CD4-positive, alpha-beta T cell treated with Interleukin-15 for 4 hours (primary cell): ENCODE data around the gene CLDN8.

ENCODE experiments used
- DNase-seq: peaks from one replicate; pipeline ENCODE4 v3.0.0-alpha.2; 2020; ENCODE audit warnings: low spot score

Gene CLDN8

DNA sequence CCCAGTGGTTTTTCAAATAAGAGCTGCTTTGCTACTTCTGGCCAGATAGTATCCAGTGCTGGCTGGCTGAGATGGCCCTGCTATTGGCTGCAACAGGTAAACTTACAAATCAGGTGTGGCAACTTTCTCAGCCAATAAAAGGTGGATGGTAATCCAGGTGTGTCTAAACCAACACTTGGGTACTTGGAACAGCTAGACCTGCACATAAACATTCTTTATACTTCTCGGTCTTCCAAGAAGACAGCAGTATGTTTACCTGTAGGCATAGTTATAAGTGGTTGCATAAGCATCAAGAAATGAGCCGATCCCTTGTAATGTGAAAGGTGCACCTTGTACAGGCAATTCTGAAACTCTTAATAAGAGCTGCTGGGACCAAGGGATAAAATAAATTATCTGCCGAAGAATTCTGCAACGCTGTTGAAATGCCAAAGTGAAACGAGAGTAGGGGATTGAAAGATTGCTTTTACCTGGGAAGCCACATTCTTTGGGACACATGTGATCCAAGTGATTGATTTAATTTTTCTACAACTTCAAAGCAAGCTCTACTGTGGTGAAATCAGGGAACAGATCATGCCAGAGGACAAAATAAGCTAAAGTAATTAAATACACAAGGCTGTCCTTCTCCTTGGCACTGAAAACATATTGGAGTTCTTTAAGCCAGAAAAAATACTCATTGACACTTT lies at the start of gene CLDN8:
TSS of gene CLDN8 (minus strand) at position 57 of the 683 bp plus-strand sequence. CDS start 172 bp downstream, outside the sequence.
- DNase-seq: no peak

DNA sequence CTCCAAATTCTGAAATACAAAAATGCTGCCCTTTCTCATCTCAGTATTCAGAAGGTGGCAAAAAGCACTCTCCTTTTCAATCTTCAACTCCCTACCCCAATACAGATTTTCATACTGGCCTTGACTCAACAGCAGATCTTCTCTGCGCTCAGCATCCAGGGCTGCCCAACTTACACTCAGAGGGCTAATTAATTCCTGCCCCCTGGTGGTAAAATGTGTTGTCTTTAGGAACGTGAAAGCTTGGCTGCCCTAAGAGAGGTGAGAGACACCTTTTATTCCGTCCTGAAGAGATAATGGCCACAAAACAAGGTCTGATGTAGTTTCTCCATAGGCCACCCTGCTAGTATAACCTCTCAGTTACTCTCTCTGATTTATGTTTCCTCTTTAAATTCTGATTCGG lies 41.9 kb upstream of the CLDN8 start:
- no peak for DNase-seq

DNA sequence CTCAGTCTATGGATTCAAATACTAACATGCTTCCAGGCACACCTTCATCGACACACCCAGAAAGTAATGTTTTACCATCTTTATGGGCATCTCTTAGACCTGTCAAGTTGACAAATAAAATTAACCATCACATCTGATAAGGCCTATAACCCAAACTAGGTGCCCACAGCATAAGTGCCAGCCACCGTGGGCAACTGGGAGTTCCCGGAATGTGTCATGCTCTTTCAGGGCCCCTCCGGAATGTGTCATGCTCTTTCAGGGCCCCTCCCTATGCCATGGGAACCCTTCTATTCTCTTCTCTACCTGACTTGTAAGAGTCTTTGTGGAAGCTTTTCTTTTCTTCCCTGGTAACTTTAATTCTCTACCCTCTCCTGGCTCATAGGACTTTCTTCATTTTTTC lies 40.2 kb upstream of the CLDN8 start:
- DNase-seq: no peak

DNA sequence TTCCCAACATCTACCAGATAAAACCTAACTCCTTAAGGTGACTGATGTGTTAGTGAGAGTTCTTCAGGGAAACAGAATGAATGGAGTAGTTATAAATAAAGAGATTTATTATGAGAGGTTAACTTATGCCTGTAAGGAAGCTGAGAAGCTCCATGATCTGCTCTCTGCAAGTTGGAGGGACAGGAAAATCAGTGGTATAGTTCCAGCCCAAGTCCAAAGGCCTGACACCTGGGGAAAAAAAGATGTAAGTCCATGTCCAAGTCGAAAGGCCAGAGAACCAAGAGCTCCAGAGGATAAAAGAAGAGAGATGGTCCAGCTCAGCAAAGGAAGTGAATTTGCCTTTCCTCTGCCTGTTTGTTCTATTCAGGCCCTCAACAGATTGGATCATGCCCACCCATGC lies 39.8 kb upstream of the CLDN8 start:
- no peak for DNase-seq

DNA sequence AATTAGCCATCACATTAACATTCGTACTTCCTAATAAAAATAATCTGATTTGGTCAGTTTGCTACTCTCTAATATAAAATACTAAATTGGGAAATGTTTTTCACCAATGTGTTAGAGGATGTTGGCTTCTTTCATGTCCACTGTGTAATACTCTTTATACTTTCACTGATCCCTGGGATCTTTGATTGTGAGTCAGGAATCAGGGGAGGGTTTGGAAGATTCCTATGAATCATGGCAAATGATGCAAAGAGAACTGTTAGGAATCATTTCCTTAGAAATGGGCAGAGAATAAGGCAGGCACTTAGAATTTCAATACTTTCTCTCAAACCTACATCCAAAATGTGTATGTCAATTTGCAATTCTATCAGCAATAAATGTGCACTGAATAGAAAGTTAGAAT lies 35.9 kb upstream of the CLDN8 start:
- DNase-seq: no peak

DNA sequence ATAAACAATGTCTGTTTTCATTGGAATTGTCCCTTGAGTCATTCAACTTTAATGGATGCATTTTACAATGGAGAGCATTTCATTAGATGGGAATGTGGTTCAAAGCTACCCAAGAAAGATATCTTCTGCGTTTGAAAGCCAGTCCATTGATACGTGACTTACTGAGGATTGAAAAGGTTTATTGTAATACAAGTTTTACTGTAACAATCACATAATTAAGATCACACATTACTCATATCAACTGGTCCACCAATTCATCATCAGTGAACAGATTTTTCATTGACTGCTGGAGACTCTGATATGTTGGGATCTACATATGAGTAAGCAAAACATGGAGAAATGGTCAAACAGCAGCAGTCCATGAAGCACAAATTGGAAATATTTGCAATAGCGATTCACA lies 34.0 kb upstream of the CLDN8 start:
- no peak for DNase-seq

DNA sequence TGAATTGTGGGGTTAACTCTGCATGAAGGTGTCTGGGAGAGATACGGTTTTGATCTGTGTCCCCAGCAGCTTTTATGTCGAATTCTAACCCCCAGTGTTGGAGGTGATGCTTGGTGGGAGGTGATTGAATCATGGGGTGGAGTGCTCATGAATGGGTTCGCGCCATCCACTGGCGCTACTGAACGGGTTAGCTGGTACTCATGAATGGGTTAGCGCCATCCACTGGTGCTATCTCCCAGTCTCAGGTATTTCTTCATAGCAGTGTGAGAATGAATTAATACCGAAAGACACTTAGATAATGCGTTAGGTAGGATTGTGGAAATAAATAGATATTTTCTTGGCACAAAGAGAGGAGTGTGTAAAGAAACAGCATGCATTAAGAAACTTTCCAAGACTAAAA lies 32.9 kb upstream of the CLDN8 start:
- no peak for DNase-seq

DNA sequence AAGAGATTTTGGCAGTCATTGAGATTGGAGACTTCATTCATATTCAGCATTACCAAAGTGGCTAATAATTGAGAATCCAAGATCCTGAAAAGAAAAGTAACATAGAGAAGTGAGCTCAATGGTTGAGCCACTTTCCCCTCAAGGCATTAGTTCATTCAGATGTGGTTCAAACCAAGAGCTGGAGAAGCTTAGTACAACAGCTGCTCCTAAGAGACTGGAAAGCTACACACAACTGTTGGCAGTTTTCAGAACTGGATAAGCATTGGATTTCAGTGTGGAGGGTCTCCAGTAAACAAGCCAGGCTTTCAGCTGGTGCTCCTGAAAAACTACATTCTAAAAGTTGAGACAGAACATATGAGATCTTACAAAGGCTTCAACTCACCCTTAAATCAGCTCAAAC lies 29.2 kb upstream of the CLDN8 start:
- DNase-seq: no peak

DNA sequence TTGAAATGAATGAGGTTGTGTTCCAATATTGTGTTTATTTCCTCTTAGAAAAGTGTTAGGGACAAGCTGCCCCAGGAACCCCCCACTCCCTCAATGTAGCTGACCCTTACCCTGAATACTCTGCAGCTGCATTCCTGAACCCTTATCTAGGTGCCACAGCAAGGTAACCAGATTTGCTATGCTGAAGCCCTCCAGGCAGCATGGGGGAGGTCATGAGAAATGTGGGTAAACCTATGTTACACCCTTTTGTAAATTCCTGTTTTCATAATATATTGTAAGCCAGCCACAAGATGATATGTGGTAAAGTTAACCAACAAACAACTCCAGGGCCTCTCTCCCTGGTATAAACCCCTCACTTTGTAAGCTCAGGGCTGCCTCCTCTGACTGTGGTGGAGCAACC lies 27.8 kb upstream of the CLDN8 start:
- DNase-seq: no peak

DNA sequence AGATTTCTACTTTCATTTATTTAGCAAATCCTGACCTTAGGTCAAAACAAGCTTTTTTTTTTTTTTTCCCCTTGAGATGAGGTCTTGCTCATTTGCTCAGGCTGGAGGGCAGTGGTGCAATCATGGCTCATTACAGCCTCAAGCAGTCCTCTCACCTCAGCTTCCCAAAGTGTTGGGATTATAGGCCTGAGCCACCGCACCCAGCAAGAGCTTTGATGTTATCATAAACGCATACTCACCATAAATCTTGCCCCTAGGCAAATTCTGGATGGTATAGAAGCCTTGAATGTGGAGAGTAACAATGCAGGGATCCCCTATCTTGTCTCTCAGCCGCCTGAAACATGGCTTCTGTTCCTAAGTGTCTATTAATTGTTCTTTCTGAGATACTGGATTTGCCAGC lies 24.8 kb upstream of the CLDN8 start:
- DNase-seq: no peak

DNA sequence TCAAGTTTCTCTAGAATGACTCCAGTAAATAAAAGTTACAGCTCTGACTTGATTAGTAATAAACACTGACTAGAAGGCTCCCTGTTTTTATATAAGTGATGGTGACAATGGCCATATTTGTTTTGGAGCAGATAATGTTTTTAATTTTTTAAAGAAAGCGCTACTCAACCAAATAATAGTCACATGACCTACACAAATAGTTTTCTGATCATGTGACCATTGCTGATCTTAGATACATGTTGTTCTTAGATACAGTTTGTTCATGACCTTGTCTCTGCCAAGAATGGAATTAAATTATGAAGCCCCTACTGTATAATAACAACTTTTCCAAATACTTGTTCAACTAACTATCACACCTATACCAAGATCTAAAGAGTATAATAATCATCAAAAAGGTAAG lies 22.3 kb upstream of the CLDN8 start:
- no peak for DNase-seq

DNA sequence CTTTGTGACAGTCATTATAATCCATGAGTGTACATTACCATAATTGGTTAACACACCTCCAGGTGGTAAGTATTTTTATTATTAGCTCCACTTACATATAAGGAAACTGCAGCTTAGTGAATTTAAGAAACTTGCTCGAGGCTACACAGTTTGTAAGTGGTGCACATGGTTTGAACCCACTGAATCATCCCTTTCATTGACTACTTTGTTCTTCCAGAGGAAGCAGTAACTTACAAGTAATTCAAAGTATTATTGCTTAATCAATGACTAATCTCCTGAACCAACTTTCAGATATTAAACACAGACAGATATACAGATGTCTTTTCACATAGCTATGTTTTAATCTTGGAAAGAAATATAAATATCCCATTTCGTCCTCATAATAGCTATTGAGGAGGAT lies 18.7 kb upstream of the CLDN8 start:
- DNase-seq: no peak

DNA sequence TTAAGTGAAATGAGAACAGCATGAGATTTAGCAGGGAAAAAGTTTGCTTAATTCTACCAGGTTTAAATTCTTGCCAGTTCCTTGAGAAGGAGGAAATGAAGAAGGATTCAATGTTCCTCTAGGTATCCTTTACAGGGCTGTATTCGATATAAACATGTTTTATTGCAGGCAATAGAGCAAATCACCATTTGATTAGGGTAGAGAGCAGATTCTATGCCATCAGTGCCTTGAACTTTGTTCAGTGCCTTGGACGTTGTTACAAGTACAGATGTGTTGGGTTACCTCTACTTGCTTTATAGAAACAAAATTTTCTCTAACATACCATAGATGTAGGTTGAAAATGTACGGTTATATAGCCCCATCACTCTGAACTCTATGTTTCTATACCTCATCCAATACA lies 18.2 kb upstream of the CLDN8 start:
- no peak for DNase-seq

DNA sequence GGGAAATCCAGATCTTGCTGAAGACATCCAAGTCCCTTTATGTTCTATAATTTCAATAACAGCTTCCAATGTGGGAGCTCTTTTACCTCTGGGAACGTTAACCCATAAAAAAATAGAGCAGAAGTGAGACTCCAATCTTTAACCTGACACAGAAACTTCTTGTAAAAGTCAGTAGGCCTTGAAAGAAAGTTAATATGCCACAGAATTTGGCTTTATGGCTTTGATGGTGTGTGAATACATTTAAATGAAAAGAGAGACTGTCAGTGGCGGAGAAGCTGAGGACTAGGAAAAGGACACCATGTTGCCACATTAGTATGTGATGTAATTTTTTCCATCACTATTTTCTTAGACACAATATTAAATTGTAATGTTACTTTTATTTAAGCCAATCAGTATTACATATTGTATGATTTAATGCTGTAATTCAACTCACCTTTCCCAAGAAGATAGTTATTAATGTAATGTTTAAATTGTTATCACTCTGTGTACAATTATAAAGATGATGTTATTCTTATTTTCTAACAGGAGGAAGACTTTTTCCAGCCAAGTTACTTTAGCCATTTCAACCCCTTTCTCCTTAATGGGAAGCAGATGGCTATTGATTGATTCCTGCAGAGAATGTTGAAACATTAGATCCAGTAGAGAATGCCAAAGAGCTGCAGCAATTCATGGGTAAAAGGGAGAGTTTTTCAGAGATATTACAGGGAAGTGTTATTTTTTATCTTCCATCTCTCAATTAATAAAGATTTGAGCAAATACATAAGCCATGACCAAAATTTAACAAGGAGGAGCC lies 17.5 kb upstream of the CLDN8 start:
- no peak for DNase-seq

DNA sequence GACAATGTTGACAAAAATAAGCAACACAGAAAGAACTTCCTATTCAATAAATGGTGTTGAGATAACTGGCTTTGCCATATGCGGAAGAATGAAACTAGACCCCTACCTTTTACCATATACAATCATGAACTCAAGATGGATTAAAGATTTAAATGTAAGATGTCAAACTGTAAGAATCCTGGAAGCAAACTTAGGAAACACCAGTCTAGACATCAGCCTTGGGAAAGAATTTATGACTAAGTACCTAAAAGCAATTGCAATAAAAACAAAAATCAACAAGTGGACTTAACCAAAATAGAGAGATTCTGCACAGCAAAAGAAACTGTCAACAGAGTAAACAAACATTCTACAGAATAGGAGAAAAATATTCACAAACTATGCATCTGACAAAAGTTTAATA lies 16.1 kb upstream of the CLDN8 start:
- DNase-seq: no peak

DNA sequence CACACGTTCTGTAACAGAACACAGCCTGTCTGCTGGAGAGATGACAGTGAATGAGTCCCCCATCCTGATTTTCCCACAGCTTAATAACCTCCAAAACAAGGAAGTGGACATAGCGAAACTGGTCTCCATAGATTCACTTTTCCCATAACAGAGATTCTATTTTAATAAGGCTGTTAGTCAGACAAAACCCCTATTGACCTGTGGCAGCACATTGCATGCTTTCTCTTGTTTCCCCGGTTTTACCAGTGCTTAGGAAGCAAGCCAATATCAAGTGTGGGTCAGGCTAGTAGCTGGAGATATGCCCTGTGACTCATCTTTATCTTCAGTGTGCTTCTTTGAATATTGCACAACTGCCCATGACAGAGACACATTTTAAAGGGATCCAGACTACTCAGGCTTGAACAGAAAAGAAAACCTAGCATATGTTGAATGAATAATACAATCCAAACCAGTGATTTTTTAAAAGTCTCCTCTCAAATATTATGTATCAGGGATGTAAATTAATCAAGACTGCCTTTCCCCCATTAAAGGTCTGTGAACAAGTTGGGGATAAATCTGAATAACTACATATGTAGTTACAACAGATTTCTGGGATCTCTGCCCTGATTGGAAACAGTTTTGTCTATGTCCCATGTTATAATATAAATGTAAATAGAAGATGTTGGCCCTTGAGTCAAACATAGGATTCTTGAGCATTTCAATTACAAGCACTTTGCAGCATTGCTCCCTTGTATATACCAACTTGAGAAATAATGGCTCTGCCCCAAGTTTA lies 11.9 kb upstream of the CLDN8 start:
- DNase-seq: no peak

DNA sequence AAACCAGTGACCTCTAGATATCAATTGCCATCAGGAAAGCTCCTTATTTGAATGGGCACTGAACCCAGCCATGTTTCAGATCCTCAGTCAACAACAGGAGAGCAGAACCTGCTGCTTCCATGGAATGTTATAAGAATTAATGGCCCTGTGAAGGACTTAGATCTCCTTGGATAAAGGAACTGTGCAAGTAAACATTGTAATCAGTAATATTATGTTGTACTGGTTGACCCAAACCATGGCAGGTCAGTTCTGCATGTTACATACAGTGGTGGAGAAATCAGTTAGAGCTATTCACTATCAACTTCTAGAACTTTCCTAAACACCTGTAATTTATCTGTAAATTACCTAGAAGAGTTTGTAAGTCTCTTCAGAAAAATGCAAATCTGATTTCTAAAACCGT lies 11.2 kb upstream of the CLDN8 start:
- no peak for DNase-seq

DNA sequence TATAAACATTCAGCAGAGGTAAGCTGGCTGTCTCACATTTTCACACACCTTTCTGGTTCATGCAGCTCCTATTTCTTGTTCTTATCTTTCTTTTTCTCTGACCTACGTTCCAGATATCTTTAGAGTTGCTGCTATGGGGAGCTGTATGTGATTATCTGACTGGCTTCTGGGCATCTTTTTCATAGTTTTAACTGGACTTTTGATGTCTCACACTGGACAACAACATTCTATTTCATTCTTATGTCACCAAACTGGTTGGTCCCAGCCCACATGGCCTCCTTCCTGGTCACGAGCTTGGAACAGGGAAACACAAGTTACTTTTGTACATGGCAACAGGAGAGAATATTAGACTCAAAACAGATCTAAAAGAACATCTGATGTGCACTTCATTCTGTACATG lies 7.7 kb upstream of the CLDN8 start:
- DNase-seq: no peak

DNA sequence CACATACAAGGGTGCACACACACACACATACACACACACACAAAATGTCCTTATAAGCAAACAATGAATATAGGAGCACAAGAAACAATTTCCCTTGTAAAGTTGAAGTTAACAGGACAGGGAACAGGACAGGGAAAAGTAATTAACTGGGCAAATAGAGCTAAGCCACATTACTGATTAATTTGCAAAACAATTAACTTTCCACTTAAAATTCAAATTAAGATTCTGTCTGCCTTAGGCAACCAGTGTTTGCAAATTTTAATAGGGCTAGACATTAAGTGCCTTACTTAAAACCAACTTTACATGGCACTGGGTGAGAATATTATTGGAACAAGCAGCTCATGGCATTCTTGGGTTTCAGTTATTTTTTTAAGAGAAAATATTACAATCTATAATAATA lies 6.8 kb upstream of the CLDN8 start:
- DNase-seq: no peak

DNA sequence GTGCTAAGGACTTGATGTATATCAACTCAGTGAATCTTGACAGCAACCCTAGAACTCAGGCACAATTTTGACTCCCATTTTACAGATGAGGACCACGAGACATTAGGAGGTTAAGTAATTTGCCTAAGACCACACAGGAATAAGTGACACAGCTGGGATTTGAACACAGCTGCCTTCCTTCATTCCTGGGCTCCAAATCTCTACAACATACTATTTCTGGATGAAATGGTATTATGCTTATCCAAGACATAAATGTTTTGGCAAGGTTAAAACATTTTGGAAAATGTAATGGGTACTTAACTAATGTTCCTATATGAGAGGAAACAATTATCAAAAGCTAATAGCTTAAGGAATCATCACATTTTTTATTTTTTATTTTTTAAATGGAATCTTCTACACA lies 4.8 kb downstream of the CLDN8 start:
- no peak for DNase-seq

DNA sequence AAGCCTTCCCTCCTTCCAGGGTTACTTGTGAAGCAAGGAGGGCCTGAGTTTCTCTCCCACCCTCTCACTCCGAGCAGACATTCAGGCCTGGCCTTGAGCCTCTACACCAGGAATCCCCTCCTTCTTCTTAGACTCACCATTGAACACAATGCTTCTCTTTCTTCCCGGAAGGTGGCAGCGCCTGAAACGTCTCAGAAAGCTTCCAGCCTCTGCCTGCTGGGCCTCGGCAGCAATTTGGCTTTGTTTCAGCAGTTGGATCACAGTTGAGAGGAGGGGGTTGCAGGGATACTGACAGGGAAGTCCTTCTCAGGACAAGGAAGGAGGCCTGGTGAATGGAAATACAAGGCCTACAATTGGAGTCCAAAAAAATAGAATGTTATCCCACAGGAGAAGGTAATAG lies 6.3 kb downstream of the CLDN8 start:
- DNase-seq: no peak

DNA sequence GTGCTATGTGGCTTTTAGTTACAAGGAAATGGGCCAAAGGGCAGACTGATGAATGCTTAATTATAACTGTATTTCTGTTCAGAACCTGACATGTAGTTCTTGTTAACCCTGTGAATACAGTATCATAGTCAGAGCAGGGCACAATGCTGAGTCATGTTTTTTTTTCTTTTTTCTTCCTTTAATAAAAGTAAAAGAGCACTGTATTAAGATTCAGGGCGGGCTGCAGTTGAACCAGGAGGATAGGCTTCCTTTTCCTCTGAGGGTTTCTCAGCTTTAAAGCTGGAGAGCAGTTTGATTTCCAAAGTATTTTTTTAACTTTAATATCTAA lies 8.7 kb downstream of the CLDN8 start:
- DNase-seq: no peak

DNA sequence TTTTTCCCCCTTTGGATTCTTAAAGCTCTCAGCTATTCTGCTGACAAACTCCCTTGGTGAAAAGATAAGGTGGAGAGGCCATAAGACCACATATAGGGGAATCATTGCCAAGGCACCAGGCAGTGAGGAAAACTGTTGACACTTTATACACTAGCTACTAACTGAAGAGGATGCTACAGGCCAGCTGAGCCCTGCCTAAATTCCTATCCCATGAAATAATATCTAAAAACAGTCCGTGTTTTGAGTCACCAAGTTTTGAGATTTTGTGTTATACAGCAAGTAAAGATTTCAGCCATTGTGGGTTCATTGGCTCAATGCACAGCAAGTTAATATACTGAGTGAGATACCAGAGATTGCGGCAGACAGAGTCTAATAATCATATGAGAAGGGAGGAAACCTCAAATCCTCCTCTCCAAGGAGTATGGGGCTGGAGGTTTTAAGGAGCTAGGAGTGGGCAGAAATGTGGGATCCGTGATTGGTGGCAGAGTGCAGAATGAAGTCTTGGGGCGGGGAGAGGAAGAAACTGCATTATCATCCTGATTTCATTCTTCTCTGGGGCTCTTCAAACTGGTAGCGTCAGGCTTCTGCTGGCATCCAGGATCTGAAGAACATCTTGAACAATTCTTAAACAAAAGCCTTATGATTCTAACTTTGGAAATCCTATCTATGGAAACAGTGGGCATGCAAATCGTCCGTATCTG lies 9.2 kb downstream of the CLDN8 start:
- no peak for DNase-seq
